Epidermal melanocyte (primary cell): ENCODE results near the gene NIPSNAP2.
"Not testable (repeated sequence)": the region's sequence is repeated elsewhere in the genome, so short reads cannot be mapped to it uniquely, and the experiment has no call there.

Experiments used
- DNase-seq: peaks from one replicate; pipeline ENCODE4 v3.0.0; 2011; ENCODE audit warnings: low spot score; ENCODE audit not compliant: insufficient read length

Gene NIPSNAP2

GRCh38 chr7:56046721-56047445, 82.5 kb downstream of the NIPSNAP2 start:
- peak; percentile 41 for DNase-seq

GRCh38 chr7:56047446-56048116, 83.2 kb downstream of the NIPSNAP2 start:
- DNase-seq, result not testable (repeated sequence)

GRCh38 chr7:56048245-56048644, 83.9 kb downstream of the NIPSNAP2 start:
- DNase-seq, result no peak

- not testable (repeated sequence) for DNase-seq
Measured at GRCh38 chr7:56048763-56049162, 84.4 kb downstream of the NIPSNAP2 start.
